ENCODE data around the gene RGS13. TPM values are rescaled to one million over a fixed set of nuclear protein-coding genes. Genes with fewer than 3 reads are reported as not detected.

The RGS13 gene
- total and polyA plus RNA-seq, 10 of the 15 experiments (the other 5 are each of a cell fraction or from before 2014, with no cell fraction given) = 0.23 to 16.0 (median 0.36) TPM; not detected in 1

GRCh38 chr1:192698731-192699130 lies 62.8 kb downstream of the RGS13 start:
- Histone ChIP-seq H3K36me3 (ENCODE audit: control insufficient read depth in 2 of 2, insufficient read depth in 2 of 2, low read length in 1 of 2) (no peaks in the 10 kb centered on the region), H3K9me3 (replicated peaks; ENCODE audit: control insufficient read depth, insufficient read depth, low read length) (no peaks in the 10 kb centered on the region), H3K4me3 (no peak overlapping the region), H3K9ac (ENCODE audit: control insufficient read depth, insufficient read depth, low read length) (no peak overlapping the region), H3K4me1 (ENCODE audit: control insufficient read depth, insufficient read depth, low read length) (peaks cover 2% of the 10 kb centered on the region; the same call in 1 of the 2 replicates), H4K20me1 (ENCODE audit: control insufficient read depth, insufficient read depth) (no peaks in the 10 kb centered on the region), H3K27ac (ENCODE audit: control insufficient read depth, insufficient read depth) (no peak overlapping the region), H3K27me3 (replicated peaks in 1 of 2; ENCODE audit: control insufficient read depth in 2 of 2, insufficient read depth in 2 of 2, low read length in 1 of 2) (no peaks in the 10 kb centered on the region; a peak in 1 of 4 replicates), H3K79me2 (ENCODE audit: control insufficient read depth, insufficient read depth, low read length) (no peaks in the 10 kb centered on the region), H2AFZ (ENCODE audit: control insufficient read depth, low read depth, low read length) (no peak overlapping the region), H3K4me2 (ENCODE audit: control insufficient read depth, insufficient read depth) (no peak overlapping the region)
- ChIA-PET CTCF (no interaction called here), SMC1A (ENCODE audit: uncharacterized antibody, unreplicated experiment) (interaction anchor here (0.6 kb wide), 1 partner anchor 379 kb away, joined by 4 read pairs; no protein-coding TSS in a partner anchor), RAD21 (ENCODE audit: unreplicated experiment) (interaction anchor here (0.6 kb wide), 1 partner anchor 46 kb away, joined by 4 read pairs; no protein-coding TSS in a partner anchor), POLR2A (interaction anchor here (0.6 kb wide), 3 partner anchors 20 to 224 kb away, joined by 3 to 5 read pairs (median 4); no protein-coding TSS in a partner anchor)
- intact Hi-C loops (cut with micrococcal nuclease; ENCODE audit: unreplicated experiment) = no loop called here
- BruUV-seq (replicated peaks) = no TSS peak
- DNase-seq (ENCODE audit: low read depth, low spot score) (no peak), ATAC-seq (no peak), FAIRE-seq (no peak)
- in situ Hi-C loops (cut with MboI) = no loop called here
- WGBS (ENCODE audit: insufficient coverage, insufficient replicate concordance, low lambda C conversion rate, missing lambda C conversion rate) = 68% methylated on average over 11 of the region's 11 CpGs
- TF ChIP-seq NFYB (IDR thresholded peaks at IDR 0.05; ENCODE audit: insufficient read depth, low read depth, low read length) (no peak), CHD2 (IDR thresholded peaks at IDR 0.05; ENCODE audit: borderline replicate concordance, low read depth, low read length) (no peak), BCLAF1 (IDR thresholded peaks at IDR 0.05) (no peak)

- no peak for FAIRE-seq
- CTCF ChIA-PET = interaction anchor here (1.2 kb wide), 1 partner anchor 102 kb away, joined by 3 read pairs; no protein-coding TSS in a partner anchor
These were observed 64.9 kb downstream of the RGS13 start for GRCh38 chr1:192700834-192701271.

More at GRCh38 chr1:192700834-192701271, 64.9 kb downstream of the RGS13 start:
- H3K79me2 ChIP-seq (ENCODE audit: control insufficient read depth, insufficient read depth, low read length) = no peaks in the 10 kb centered on the region
- no peak for DNase-seq (ENCODE audit: low read depth, low spot score)
- no peaks in the 10 kb centered on the region; a peak in 1 of 4 replicates for H3K27me3 ChIP-seq (replicated peaks in 1 of 2; ENCODE audit: control insufficient read depth in 2 of 2, insufficient read depth in 2 of 2, low read length in 1 of 2)
- H3K4me3 ChIP-seq = no peak overlapping the region
- H3K4me1 ChIP-seq (ENCODE audit: control insufficient read depth, insufficient read depth, low read length) = peaks cover 6% of the 10 kb centered on the region; the same call in 1 of the 2 replicates
- no peaks in the 10 kb centered on the region for H3K36me3 ChIP-seq (ENCODE audit: control insufficient read depth in 2 of 2, insufficient read depth in 2 of 2, low read length in 1 of 2)
- ChIA-PET RAD21 (ENCODE audit: unreplicated experiment) (interaction anchor here (1.6 kb wide), 1 partner anchor 227 kb away, joined by 3 read pairs; no protein-coding TSS in a partner anchor), POLR2A (interaction anchor here (0.5 kb wide), 1 partner anchor 162 kb away, joined by 3 read pairs; no protein-coding TSS in a partner anchor), SMC1A (ENCODE audit: uncharacterized antibody, unreplicated experiment) (interaction anchor here (0.6 to 1.2 kb wide), 2 partner anchors 23 to 42 kb away, joined by 3 to 4 read pairs; no protein-coding TSS in a partner anchor)
- no peak overlapping the region for H3K9ac ChIP-seq (ENCODE audit: control insufficient read depth, insufficient read depth, low read length)
- H3K9me3 ChIP-seq (replicated peaks; ENCODE audit: control insufficient read depth, insufficient read depth, low read length) = no peaks in the 10 kb centered on the region
- ATAC-seq = no peak
- no peak for TF ChIP-seq PAX8 (IDR thresholded peaks at IDR 0.05)
- no peak for TF ChIP-seq NRF1 (conservative IDR thresholded peaks at IDR 0.05; ENCODE audit: low read depth, low read length)
- TF ChIP-seq NFXL1 (IDR thresholded peaks at IDR 0.05; ENCODE audit: borderline replicate concordance) = no peak
- TF ChIP-seq EGR1 (IDR thresholded peaks at IDR 0.05; ENCODE audit: borderline replicate concordance in 1 of 2, low read depth in 2 of 2, low read length in 2 of 2) = no peak
- no peak for TF ChIP-seq ZNF24 (IDR thresholded peaks at IDR 0.05)
- no peak for TF ChIP-seq PKNOX1 (IDR thresholded peaks at IDR 0.05)
- no peak overlapping the region for H3K4me2 ChIP-seq (ENCODE audit: control insufficient read depth, insufficient read depth)
- no peak overlapping the region for H3K27ac ChIP-seq (ENCODE audit: control insufficient read depth, insufficient read depth)
- H2AFZ ChIP-seq (ENCODE audit: control insufficient read depth, low read depth, low read length) = no peak overlapping the region
- no TSS peak for BruUV-seq (replicated peaks)
- intact Hi-C loops (cut with micrococcal nuclease; ENCODE audit: unreplicated experiment) = no loop called here
- in situ Hi-C loops (cut with MboI) = no loop called here
- H4K20me1 ChIP-seq (ENCODE audit: control insufficient read depth, insufficient read depth) = no peaks in the 10 kb centered on the region
